ENCODE measurements around the gene TNFRSF1B.
"Not testable (repeated sequence)": the region's sequence is repeated elsewhere in the genome, so short reads cannot be mapped to it uniquely, and the experiment has no call there.

The TNFRSF1B gene

DNA sequence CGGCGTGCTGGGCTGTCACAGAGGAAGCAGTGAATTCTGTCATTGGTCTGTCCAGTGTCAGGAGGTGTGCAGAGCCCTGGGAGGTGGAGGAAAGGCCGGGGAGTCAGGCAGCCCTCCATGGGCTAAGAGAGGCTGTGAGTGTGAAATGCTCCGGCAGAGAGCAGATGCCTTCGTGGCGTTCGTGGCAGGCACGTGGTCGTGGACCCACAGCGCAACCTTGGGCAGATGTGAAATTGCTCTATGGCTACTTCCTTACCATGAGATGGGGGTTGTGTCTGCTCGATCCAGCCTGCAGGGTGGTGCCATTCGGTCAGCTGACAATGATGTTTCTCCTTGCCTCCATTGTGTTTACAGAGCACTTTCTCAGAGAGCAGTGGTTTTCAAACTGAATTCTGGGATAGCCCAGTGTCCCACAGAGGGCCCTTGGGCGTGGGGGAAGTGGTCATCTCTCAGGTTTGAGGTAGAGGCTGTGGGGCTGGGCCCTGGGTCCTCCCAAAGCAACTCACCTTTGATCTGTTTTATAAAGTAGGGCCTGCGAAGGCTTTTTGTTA is 27.9 kb downstream of the TNFRSF1B start:
- DNase-seq, result no peak

- no peak for DNase-seq
Measured at GRCh38 chr1:12195416-12195815, 28.6 kb downstream of the TNFRSF1B start.

- no peak for DNase-seq
Measured at GRCh38 chr1:12196641-12197482, 30.1 kb downstream of the TNFRSF1B start.

- no peak for DNase-seq
Measured at GRCh38 chr1:12197483-12197880, 30.7 kb downstream of the TNFRSF1B start.

GRCh38 chr1:12200208-12200607 is 33.4 kb downstream of the TNFRSF1B start:
- no peak for DNase-seq

DNA sequence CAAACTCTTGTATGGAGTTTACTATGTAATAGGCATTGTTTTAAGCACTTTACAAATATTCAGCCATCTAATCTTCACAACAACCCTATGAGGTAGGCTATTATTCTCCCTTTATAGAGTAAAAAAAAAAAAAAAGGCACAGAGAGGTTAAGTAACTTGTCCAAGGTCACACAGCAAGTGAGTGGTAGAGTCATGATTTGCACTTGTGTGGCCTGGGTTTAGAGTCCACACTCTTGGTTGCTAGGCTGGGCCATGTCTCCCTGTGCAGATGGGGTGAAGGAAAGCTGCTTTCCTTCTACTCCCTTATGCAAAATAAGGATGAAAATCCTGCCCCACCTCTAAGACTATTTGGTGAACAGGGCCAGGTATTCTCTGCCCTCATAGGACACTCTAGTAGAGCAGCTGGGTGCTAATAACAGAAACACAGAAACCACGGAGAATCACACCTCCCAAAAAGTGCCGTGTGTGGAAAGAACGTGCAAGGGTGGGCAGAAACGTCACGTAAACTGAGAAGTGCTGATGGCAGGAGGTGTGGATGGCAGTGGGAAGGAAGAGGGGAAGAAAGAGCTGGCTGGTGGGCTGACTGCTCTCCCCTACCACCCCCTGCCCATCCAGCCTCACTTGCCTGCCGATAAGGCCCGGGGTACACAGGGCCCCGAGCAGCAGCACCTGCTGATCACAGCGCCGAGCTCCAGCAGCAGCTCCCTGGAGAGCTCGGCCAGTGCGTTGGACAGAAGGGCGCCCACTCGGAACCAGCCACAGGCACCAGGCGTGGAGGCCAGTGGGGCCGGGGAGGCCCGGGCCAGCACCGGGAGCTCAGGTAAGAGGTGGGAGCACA is 34.8 kb downstream of the TNFRSF1B start:
- no peak for DNase-seq

DNA sequence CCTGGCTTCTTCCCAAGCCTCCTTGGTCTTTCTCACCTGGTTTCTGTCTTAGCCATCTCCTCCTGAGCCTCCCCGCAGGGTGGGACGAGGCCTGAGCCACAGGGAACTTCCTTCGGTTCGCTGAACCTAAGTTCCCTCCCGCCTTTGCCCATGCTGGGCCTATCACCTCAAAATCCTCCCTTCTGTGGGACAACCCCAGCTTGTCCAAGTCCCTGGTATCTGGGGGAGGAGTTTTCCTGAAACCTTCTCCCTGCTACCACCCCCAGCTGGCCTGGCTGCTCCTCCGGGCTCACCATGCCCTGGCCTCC is 35.4 kb downstream of the TNFRSF1B start:
- DNase-seq, result no peak

DNA sequence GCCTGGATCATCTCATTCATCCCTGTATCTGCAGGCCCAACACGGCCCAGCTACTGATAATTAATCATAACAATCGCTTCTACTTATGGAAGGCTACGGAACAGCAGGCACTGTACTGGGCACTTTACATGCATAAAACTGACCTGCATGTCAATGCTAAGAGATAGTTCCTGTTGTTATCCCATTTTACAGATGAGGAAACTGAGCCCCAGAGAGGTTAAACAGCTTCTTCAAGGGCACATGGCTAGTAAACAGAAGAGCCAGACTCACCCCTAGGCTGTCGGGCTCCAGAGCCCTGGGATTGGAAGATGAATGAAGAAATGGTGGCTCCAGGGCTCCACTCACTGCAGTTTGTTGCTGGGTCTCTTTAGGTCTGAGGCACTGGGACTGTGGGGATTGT is 35.8 kb downstream of the TNFRSF1B start:
- no peak for DNase-seq

DNA sequence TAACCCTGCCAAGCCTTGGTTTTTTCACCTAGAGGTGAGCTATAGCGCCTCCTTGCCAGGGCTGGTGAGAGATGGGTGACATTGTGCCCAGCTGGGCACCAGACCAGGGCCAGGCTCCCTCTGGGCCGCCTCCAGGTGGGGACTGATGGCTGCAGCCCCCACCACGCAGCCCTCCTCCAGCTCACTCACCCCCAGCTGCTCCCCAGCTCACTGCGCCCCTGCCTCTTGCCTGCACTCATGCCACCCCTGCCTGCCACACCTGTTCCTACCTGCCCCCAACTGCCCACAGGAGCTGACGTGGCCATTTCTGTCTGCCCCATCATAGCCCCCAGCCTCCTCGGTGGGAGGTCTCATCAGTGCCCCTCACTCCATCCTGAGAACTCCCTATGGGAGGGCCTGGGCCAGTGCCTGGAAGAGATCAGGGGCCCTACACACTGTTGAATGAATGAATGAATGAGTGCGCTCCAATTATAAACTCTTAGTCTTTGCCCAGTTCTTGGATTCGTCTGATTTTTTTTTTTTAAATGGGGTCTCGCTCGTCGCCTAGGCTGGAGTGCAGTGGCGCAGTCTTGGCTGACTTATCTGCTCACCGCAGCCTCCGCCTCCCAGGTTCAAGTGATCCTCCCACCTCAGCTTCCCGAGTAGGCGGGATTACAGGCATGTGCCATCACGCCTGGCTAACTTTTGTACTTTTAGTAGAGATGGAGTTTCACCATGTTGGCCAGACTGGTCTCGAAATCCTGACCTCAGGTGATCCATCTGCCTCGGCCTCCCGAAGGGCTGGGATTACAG is 36.6 kb downstream of the TNFRSF1B start:
- DNase-seq, result no peak

DNA sequence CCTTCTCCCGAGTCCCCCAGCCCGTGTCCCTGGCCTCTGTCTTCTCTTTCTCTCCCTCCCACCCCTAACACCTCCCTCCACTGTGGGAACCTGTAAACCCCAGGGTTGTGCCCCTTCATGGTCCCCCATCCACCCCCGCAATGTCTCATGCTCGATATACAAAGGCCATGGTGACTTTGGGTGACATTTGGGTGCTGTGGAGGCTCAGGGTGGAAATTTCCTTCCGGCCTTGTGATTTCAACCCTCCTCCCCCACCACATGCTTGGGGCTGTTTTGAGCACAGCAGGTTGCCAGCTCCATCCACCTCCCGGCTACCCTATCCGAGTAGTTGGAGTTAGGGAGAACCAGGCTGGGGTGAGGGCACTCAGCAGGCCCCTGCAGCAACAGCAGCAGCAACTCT is 37.3 kb downstream of the TNFRSF1B start:
- DNase-seq, result no peak

GRCh38 chr1:12204754-12205658 is 38.2 kb downstream of the TNFRSF1B start:
- DNase-seq, result no peak

DNA sequence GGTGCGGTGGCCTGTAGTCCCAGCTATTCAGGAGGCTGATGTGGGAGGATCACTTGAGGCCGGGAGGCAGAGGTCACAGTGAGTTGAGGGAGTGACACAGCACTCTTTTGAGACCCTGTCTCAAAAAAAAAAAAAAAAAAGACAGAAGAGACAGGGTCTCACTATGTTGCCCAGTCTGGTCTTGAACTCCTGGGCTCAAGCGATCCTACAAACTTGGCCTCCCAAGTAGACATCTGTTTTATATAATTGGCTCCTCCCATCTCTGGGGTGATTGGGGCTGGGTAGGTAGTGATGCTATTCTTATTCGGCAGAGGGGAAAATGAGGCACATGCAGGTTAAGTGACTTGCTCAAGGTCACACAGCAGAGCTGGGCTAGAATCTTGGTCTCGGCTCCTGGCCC is 39.4 kb downstream of the TNFRSF1B start:
- DNase-seq, result no peak

DNA sequence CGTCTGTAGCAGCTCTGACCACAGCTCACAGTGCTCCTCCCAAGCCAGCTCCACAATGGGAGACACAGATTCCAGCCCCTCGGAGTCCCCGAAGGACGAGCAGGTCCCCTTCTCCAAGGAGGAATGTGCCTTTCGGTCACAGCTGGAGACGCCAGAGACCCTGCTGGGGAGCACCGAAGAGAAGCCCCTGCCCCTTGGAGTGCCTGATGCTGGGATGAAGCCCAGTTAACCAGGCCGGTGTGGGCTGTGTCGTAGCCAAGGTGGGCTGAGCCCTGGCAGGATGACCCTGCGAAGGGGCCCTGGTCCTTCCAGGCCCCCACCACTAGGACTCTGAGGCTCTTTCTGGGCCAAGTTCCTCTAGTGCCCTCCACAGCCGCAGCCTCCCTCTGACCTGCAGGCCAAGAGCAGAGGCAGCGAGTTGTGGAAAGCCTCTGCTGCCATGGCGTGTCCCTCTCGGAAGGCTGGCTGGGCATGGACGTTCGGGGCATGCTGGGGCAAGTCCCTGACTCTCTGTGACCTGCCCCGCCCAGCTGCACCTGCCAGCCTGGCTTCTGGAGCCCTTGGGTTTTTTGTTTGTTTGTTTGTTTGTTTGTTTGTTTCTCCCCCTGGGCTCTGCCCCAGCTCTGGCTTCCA is 40.1 kb downstream of the TNFRSF1B start:
- no peak for DNase-seq

GRCh38 chr1:12208271-12208670 is 41.5 kb downstream of the TNFRSF1B start:
- DNase-seq, result no peak

- DNase-seq, result peak; percentile 91
Measured at GRCh38 chr1:12208764-12209494, 42.1 kb downstream of the TNFRSF1B start.

DNA sequence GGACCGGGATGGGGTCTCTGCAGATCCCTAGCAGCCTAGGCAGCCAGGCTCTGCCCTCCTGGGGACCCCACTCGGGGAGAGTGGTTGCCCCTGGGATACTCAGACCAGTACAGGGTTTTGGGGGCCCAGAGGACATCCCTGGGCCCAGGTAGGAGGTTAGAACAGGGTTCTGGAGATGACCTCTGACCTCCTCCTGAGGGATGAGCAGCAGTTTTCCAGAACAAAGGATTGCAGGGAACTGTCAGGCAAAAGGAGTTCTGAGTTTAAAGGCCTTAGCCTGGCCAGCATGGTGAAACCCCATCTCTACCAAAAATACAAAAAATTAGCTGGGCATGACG is 42.7 kb downstream of the TNFRSF1B start:
- DNase-seq, result no peak

GRCh38 chr1:12215118-12215961 is 48.5 kb downstream of the TNFRSF1B start:
- DNase-seq, result no peak

DNA sequence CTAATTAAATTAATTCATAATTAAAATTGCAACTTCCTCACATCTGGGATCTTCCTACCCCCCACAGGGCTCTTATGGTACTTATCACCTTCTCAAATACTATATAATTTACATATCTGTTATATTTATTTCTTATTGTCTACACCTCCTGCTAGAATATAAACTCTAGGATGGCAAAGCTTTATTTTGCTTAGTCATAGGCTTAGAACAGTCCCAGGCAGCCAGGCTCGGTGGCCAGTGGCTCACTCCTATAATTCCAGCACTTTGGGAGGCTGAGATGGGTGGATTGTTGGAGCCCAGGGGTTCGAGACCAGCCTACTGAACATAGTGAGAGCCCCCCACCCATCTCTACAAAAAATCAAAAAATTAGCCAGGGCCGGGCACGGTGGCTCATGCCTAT is 53.0 kb downstream of the TNFRSF1B start:
- DNase-seq, result no peak

GRCh38 chr1:12220890-12221289 is 54.1 kb downstream of the TNFRSF1B start:
- no peak for DNase-seq

- DNase-seq, result not testable (repeated sequence)
Measured at GRCh38 chr1:12222700-12223099, 55.9 kb downstream of the TNFRSF1B start.

Data from islet precursor cell (in vitro differentiated cells).